Measurements from ENCODE around the gene DAPK2. TPM values are rescaled to one million over a fixed set of nuclear protein-coding genes. Genes with fewer than 3 reads are reported as not detected.
"Not testable (repeated sequence)": the region's sequence is repeated elsewhere in the genome, so short reads cannot be mapped to it uniquely, and the experiment has no call there.

The DAPK2 gene
- total and polyA plus RNA-seq, 2 donors (not counting 1 experiment from before 2014, with no cell fraction given), result 8.3 to 31.9 TPM

- H2AFZ ChIP-seq (ENCODE audit: insufficient read depth, low read depth, low read length, poor library complexity, severe bottlenecking); H3K9ac ChIP-seq (ENCODE audit: low read length); H4K20me1 ChIP-seq (ENCODE audit: control insufficient read depth, insufficient read depth, low read length, poor library complexity, severe bottlenecking); H3K4me3 Mint-ChIP-seq; H3K9me3 Mint-ChIP-seq (ENCODE audit: insufficient read depth); POLR2A ChIA-PET; DNase-seq; H3K4me3 ChIP-seq (ENCODE audit: control extremely low read depth in 1 of 5, extremely low read depth in 1 of 5, insufficient read depth in 1 of 5, low read depth in 2 of 5, low read length in 4 of 5); H3K27me3 Mint-ChIP-seq; H3K9me3 ChIP-seq (ENCODE audit: control extremely low read depth in 1 of 3, control insufficient read depth in 2 of 3, insufficient read depth in 1 of 3, low read length in 2 of 3); H3K4me2 ChIP-seq (replicated peaks; ENCODE audit: low read depth, low read length, poor library complexity, severe bottlenecking); H3K27me3 ChIP-seq (replicated peaks in 1 of 4; ENCODE audit: control extremely low read depth in 1 of 4, control insufficient read depth in 3 of 4, insufficient read depth in 4 of 4, low read length in 3 of 4); intact Hi-C loops (cut with micrococcal nuclease); H3K27ac Mint-ChIP-seq; ATAC-seq (ENCODE audit: low read depth): not testable (repeated sequence)
- H3K79me2 ChIP-seq (ENCODE audit: control insufficient read depth, insufficient read depth, low read length), result peaks cover 14% of the 10 kb centered on the region
- H3K27ac ChIP-seq (ENCODE audit: low read length in 2 of 2), result peak overlapping the region in 1 of 2 donors; percentile 5
- CTCF ChIA-PET, result interaction anchor here (2.2 kb wide), 1 partner anchor 321 kb away, joined by 16 read pairs; no protein-coding TSS in a partner anchor
- WGBS (ENCODE audit: insufficient coverage), result 89% methylated on average over 1 of the region's 2 CpGs
- H3K36me3 ChIP-seq (replicated peaks in 1 of 2; ENCODE audit: control extremely low read depth in 1 of 2, control insufficient read depth in 1 of 2, extremely low read depth in 1 of 2, insufficient read depth in 2 of 2, low read length in 1 of 2), result peaks cover 8 to 57% of the 10 kb centered on the region in 2 experiments
- H3K4me1 ChIP-seq (ENCODE audit: control insufficient read depth in 2 of 2, insufficient read depth in 2 of 2, low read length in 2 of 2), result peaks cover 14 to 15% of the 10 kb centered on the region in 2 donors
- peaks cover 27% of the 10 kb centered on the region for H3K4me1 Mint-ChIP-seq
Observed at GRCh38 chr15:64073496-64073895, 27.2 kb upstream of the DAPK2 start.

- Histone ChIP-seq H3K27ac (ENCODE audit: low read length in 2 of 2) (peak overlapping the region in 1 of 2 donors; percentile 5), H2AFZ (ENCODE audit: insufficient read depth, low read depth, low read length, poor library complexity, severe bottlenecking) (no peak overlapping the region), H3K27me3 (replicated peaks in 1 of 4; ENCODE audit: control extremely low read depth in 1 of 4, control insufficient read depth in 3 of 4, insufficient read depth in 4 of 4, low read length in 3 of 4) (no peaks in the 10 kb centered on the region), H4K20me1 (ENCODE audit: control insufficient read depth, insufficient read depth, low read length, poor library complexity, severe bottlenecking) (peaks cover 9% of the 10 kb centered on the region), H3K9me3 (ENCODE audit: control extremely low read depth in 1 of 3, control insufficient read depth in 2 of 3, insufficient read depth in 1 of 3, low read length in 2 of 3) (no peaks in the 10 kb centered on the region), H3K4me1 (ENCODE audit: control insufficient read depth in 2 of 2, insufficient read depth in 2 of 2, low read length in 2 of 2) (peaks cover 18 to 20% of the 10 kb centered on the region in 2 donors), H3K4me2 (replicated peaks; ENCODE audit: low read depth, low read length, poor library complexity, severe bottlenecking) (no peak overlapping the region), H3K9ac (ENCODE audit: low read length) (no peak overlapping the region), H3K36me3 (replicated peaks in 1 of 2; ENCODE audit: control extremely low read depth in 1 of 2, control insufficient read depth in 1 of 2, extremely low read depth in 1 of 2, insufficient read depth in 2 of 2, low read length in 1 of 2) (peaks cover 8 to 53% of the 10 kb centered on the region in 2 experiments), H3K4me3 (ENCODE audit: control extremely low read depth in 1 of 5, extremely low read depth in 1 of 5, insufficient read depth in 1 of 5, low read depth in 2 of 5, low read length in 4 of 5) (no peak overlapping the region), H3K79me2 (ENCODE audit: control insufficient read depth, insufficient read depth, low read length) (peaks cover 9% of the 10 kb centered on the region)
- intact Hi-C loops (cut with micrococcal nuclease), result no loop called here
- ChIA-PET POLR2A (no interaction called here), CTCF (interaction anchor here (1.2 to 10.6 kb wide), 4 partner anchors 23 to 320 kb away, joined by 3 to 307 read pairs (median 10); partner anchors contain the start of gene SNX1)
- WGBS (ENCODE audit: insufficient coverage), result 100% methylated on average over 1 of the region's 2 CpGs
- TF ChIP-seq CTCF (IDR thresholded peaks at IDR 0.05), result no peak
- no peak for TF ChIP-seq EZH2 (IDR thresholded peaks at IDR 0.05; ENCODE audit: borderline replicate concordance, insufficient read depth, low read depth, low read length, poor library complexity, severe bottlenecking)
- H3K4me1 Mint-ChIP-seq, result peaks cover 32% of the 10 kb centered on the region
- no peak overlapping the region for H3K4me3 Mint-ChIP-seq
- no peak overlapping the region for H3K27ac Mint-ChIP-seq
- no peaks in the 10 kb centered on the region for H3K27me3 Mint-ChIP-seq
- H3K9me3 Mint-ChIP-seq (ENCODE audit: insufficient read depth), result no peaks in the 10 kb centered on the region
- no peak for DNase-seq
- ATAC-seq (ENCODE audit: low read depth), result no peak
Observed at GRCh38 chr15:64072812-64073211, 26.5 kb upstream of the DAPK2 start.

Data from B cell (primary cell).